Mammary epithelial cell (primary cell): ENCODE results near the gene PDZK1IP1.

ENCODE experiments used
- EZH2 ChIP-seq: IDR thresholded peaks from 2 replicates; pipeline ENCODE4 v1.6.1; 2012; ENCODE audit warnings: low read length, inconsistent platforms, borderline replicate concordance
- TF ChIP-seq, protein P1 (sequence below), 2 donors: IDR thresholded peaks in 1 of 2; conservative IDR thresholded peaks in 1 of 2; 2 replicates each; pipeline ENCODE4 v1.5.1; 2011 to 2012; ENCODE audit warnings: inconsistent platforms in 2 of 2, low read length in 2 of 2, mild to moderate bottlenecking in 2 of 2, control low read depth in 1 of 2, low read depth in 1 of 2; ENCODE audit not compliant: insufficient read depth in 1 of 2; ENCODE audit errors: extremely low read depth in 1 of 2

DNA sequence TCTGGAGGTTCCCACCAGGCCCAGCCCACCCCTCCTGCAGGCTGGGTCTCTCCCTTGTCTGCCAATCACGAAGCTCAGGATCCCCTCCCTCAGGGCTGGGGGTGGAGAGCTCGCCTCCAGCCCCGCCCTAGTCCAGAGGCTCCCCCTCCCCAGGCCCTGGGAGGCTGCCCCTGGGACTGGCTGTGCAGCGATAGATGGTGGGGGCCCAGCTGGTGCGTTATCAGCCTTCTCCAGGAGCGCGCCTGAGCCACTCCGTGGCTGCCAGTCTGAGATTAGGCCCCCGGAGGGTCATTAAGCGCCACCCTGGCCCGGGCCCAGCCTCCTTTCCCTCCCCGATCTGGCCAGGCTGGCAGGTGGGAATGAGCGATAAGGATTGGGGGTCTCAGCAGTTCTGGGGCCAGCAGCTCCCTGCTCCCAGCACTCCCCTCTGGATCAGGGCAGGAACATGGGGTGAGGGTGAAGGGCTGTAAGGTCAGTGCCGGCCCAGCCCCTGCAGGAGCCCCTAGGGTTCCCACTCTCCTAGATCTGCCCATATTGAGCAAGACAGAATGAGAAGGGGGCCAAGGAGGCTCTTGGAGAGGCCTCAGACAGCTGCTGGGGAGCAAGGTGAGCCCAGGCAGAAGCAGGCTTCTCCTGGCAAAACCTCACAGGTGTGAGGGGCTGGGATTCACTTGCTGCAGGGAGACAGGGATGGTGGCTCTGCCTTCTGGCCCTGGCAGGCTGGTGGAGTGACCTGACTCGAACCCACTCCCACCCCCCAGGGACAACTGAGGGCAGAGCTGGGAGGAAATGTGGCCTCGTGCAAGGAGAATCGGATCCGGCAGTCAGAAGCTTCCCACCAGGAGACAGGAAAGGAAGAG, 8.5 kb downstream of the PDZK1IP1 start:
- TF ChIP-seq, protein P1, sequence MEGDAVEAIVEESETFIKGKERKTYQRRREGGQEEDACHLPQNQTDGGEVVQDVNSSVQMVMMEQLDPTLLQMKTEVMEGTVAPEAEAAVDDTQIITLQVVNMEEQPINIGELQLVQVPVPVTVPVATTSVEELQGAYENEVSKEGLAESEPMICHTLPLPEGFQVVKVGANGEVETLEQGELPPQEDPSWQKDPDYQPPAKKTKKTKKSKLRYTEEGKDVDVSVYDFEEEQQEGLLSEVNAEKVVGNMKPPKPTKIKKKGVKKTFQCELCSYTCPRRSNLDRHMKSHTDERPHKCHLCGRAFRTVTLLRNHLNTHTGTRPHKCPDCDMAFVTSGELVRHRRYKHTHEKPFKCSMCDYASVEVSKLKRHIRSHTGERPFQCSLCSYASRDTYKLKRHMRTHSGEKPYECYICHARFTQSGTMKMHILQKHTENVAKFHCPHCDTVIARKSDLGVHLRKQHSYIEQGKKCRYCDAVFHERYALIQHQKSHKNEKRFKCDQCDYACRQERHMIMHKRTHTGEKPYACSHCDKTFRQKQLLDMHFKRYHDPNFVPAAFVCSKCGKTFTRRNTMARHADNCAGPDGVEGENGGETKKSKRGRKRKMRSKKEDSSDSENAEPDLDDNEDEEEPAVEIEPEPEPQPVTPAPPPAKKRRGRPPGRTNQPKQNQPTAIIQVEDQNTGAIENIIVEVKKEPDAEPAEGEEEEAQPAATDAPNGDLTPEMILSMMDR (conservative IDR thresholded peaks at IDR 0.05 in 1 of 2, IDR thresholded peaks at IDR 0.05 in 1 of 2; ENCODE audit: extremely low read depth in 1 of 2, insufficient read depth in 1 of 2, low read depth in 1 of 2, low read length in 2 of 2), result no peak
- no peak for TF ChIP-seq EZH2
